MM.1S (cell line): ENCODE data around the gene ARHGAP28.

Experiments used
- DNase-seq: peaks from one replicate; pipeline ENCODE4 v3.0.0-alpha.2; 2015
- H2AFZ ChIP-seq: fragments of 300-600 bp; sonication (generic); 2 replicates; pipeline ENCODE4 v1.6.0; 2016; ENCODE audit warnings: antibody characterized with exemption, low read length
- H3F3A ChIP-seq: fragments of 300-600 bp; sonication (generic); 2 replicates; pipeline ENCODE4 v1.6.1; 2016; ENCODE audit warnings: mild to moderate bottlenecking, antibody characterized with exemption, low read length, moderate library complexity, mixed read lengths; ENCODE audit not compliant: insufficient read depth
- H3K27ac ChIP-seq: fragments of 300-600 bp; sonication (generic); 2 replicates; pipeline ENCODE4 v1.5.1; 2016; ENCODE audit warnings: mild to moderate bottlenecking, low read length
- H3K27me3 ChIP-seq: fragments of 300-600 bp; sonication (generic); replicated peaks from 2 replicates; pipeline ENCODE4 v1.6.0; 2016; ENCODE audit warnings: low read length; ENCODE audit not compliant: insufficient read depth
- H3K36me3 ChIP-seq: fragments of 300-600 bp; sonication (generic); replicated peaks from 2 replicates; pipeline ENCODE4 v1.6.1; 2016; ENCODE audit warnings: mild to moderate bottlenecking, low read length, mixed read lengths; ENCODE audit not compliant: insufficient read depth
- H3K4me1 ChIP-seq: fragments of 300-600 bp; sonication (generic); 2 replicates; pipeline ENCODE4 v1.6.1; 2016; ENCODE audit warnings: low read length, mixed read lengths
- H3K4me2 ChIP-seq: fragments of 300-600 bp; sonication (generic); 2 replicates; pipeline ENCODE4 v1.6.0; 2016; ENCODE audit warnings: low read depth, low read length
- H3K4me3 ChIP-seq: fragments of 300-600 bp; sonication (generic); 2 replicates; pipeline ENCODE4 v1.5.1; 2016; ENCODE audit warnings: low read length, mixed read lengths
- H3K79me2 ChIP-seq: fragments of 300-600 bp; sonication (generic); 2 replicates; pipeline ENCODE4 v1.6.1; 2016; ENCODE audit warnings: mixed run types, low read length, mixed read lengths
- H3K9ac ChIP-seq: fragments of 300-600 bp; sonication (generic); 2 replicates; pipeline ENCODE4 v1.6.1; 2016; ENCODE audit warnings: low read length, mixed read lengths
- H3K9me2 ChIP-seq: fragments of 300-600 bp; sonication (generic); replicated peaks from 2 replicates; pipeline ENCODE4 v1.6.1; 2016; ENCODE audit warnings: mild to moderate bottlenecking, low read length, mixed read lengths; ENCODE audit not compliant: insufficient read depth
- H3K9me3 ChIP-seq: fragments of 300-600 bp; sonication (generic); replicated peaks from 2 replicates; pipeline ENCODE4 v1.6.1; 2016; ENCODE audit warnings: mild to moderate bottlenecking, low read length, mixed read lengths; ENCODE audit not compliant: insufficient read depth
- H4K20me1 ChIP-seq: fragments of 300-600 bp; sonication (generic); 2 replicates; pipeline ENCODE4 v1.6.1; 2016; ENCODE audit warnings: mild to moderate bottlenecking, low read length, moderate library complexity, mixed read lengths; ENCODE audit not compliant: insufficient read depth
- EZH2 ChIP-seq: fragments of 300-600 bp; sonication (generic); optimal IDR thresholded peaks from 2 replicates; pipeline ENCODE3; 2017; ENCODE audit warnings: low read depth, mild to moderate bottlenecking, antibody characterized with exemption, low read length, mixed read lengths
- EZH2phosphoT487 ChIP-seq: fragments of 300-600 bp; sonication (generic); IDR thresholded peaks from 2 replicates; pipeline ENCODE4 v1.6.1; 2018; ENCODE audit warnings: antibody characterized with exemption, low read length
- TF ChIP-seq, protein P1 (sequence below): fragments of 300-600 bp; sonication (generic); IDR thresholded peaks from 2 replicates; pipeline ENCODE4 v1.5.1; 2016; ENCODE audit warnings: antibody characterized with exemption, low read length, mixed read lengths

Gene ARHGAP28

DNA sequence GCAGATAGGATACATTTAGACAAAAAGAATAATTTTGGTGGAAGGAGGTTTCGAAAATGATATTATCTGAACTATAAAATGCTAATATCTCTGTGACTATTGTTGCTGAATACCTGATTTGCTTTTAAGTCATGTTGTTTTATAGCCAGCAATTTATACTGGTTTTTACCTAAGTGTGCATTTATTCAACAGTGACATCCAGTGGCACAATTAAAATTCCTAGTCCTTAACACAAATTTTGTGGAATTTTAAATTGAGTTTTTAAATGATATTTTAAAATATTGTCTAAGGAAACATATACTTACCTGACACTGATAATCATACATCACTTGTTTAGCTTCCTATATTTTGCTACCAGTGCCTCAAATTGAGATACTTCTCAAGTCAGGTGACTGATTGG lies 144.8 kb downstream of the ARHGAP28 start:
- Histone ChIP-seq H3K9ac (no peak overlapping the region), H3K9me3 (no peaks in the 10 kb centered on the region), H4K20me1 (no peaks in the 10 kb centered on the region), H3F3A (no peaks in the 10 kb centered on the region), H3K27ac (no peak overlapping the region), H3K4me1 (no peaks in the 10 kb centered on the region), H3K4me3 (no peak overlapping the region), H3K79me2 (no peaks in the 10 kb centered on the region), H2AFZ (no peak overlapping the region), H3K4me2 (no peak overlapping the region), H3K27me3 (no peaks in the 10 kb centered on the region), H3K36me3 (no peaks in the 10 kb centered on the region), H3K9me2 (no peaks in the 10 kb centered on the region)
- TF ChIP-seq, protein P1, sequence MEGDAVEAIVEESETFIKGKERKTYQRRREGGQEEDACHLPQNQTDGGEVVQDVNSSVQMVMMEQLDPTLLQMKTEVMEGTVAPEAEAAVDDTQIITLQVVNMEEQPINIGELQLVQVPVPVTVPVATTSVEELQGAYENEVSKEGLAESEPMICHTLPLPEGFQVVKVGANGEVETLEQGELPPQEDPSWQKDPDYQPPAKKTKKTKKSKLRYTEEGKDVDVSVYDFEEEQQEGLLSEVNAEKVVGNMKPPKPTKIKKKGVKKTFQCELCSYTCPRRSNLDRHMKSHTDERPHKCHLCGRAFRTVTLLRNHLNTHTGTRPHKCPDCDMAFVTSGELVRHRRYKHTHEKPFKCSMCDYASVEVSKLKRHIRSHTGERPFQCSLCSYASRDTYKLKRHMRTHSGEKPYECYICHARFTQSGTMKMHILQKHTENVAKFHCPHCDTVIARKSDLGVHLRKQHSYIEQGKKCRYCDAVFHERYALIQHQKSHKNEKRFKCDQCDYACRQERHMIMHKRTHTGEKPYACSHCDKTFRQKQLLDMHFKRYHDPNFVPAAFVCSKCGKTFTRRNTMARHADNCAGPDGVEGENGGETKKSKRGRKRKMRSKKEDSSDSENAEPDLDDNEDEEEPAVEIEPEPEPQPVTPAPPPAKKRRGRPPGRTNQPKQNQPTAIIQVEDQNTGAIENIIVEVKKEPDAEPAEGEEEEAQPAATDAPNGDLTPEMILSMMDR, result no peak
- TF ChIP-seq EZH2phosphoT487 (no peak), EZH2 (no peak)
- DNase-seq, result no peak

DNA sequence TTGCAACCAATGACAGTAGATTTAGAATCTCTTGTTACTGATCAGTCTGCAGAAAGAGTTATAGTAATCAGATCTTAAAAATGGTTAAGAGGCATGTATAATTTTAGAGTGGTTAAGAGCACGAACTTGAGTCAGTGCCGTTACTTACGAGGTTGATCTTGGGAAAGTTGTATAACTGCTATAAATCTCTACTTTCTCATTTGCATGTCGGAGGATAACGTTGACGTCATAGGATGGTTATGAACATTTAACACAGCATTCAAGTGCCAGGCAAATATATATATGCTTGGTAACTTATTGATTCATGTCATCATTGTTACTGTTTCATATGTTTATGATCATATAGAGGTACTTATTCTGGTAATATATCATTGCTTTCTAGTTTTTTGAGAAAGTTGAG lies 146.2 kb downstream of the ARHGAP28 start:
- DNase-seq, result no peak
- Histone ChIP-seq H3K4me3 (no peak overlapping the region), H3K9ac (no peak overlapping the region), H2AFZ (no peak overlapping the region), H3K4me1 (no peaks in the 10 kb centered on the region), H4K20me1 (no peaks in the 10 kb centered on the region), H3K27me3 (no peaks in the 10 kb centered on the region), H3K36me3 (no peaks in the 10 kb centered on the region), H3K4me2 (no peak overlapping the region), H3K9me3 (no peaks in the 10 kb centered on the region), H3F3A (no peaks in the 10 kb centered on the region), H3K9me2 (no peaks in the 10 kb centered on the region), H3K27ac (no peak overlapping the region), H3K79me2 (no peaks in the 10 kb centered on the region)
- no peak for TF ChIP-seq EZH2
- TF ChIP-seq EZH2phosphoT487, result no peak
- TF ChIP-seq, protein P1, result no peak

- TF ChIP-seq EZH2, result no peak
- TF ChIP-seq, protein P1, result no peak
- TF ChIP-seq EZH2phosphoT487, result no peak
- H3K9me2 ChIP-seq, result no peaks in the 10 kb centered on the region
- H4K20me1 ChIP-seq, result no peaks in the 10 kb centered on the region
- H3K4me1 ChIP-seq, result no peaks in the 10 kb centered on the region
- H3K9me3 ChIP-seq, result no peaks in the 10 kb centered on the region
- H3K9ac ChIP-seq, result no peak overlapping the region
- peak; percentile 9 for DNase-seq
- no peaks in the 10 kb centered on the region for H3K36me3 ChIP-seq
- H3K27ac ChIP-seq, result no peak overlapping the region
- H2AFZ ChIP-seq, result no peak overlapping the region
- no peaks in the 10 kb centered on the region for H3K27me3 ChIP-seq
- H3K79me2 ChIP-seq, result no peaks in the 10 kb centered on the region
- H3F3A ChIP-seq, result no peaks in the 10 kb centered on the region
- H3K4me2 ChIP-seq, result no peak overlapping the region
- no peak overlapping the region for H3K4me3 ChIP-seq
Observed at GRCh38 chr18:6876641-6877041, 147.1 kb downstream of the ARHGAP28 start.
